ENCODE measurements around the gene OXNAD1.

Gene OXNAD1

GRCh38 chr3:16262174-16262573 is 2.8 kb upstream of the OXNAD1 start:
- H3K4me3 ChIP-seq (ENCODE audit: low read length), result no peak overlapping the region
- H3K4me1 ChIP-seq (ENCODE audit: insufficient read depth, low read length), result no peaks in the 10 kb centered on the region
- H3K9ac ChIP-seq (ENCODE audit: low read depth, low read length), result no peak overlapping the region
- no peak overlapping the region for H3K27ac ChIP-seq (ENCODE audit: low read length)
- no peaks in the 10 kb centered on the region for H3K9me3 ChIP-seq (ENCODE audit: insufficient read depth, low read depth, low read length)
- H3K27me3 ChIP-seq (ENCODE audit: insufficient read depth, low read length), result no peaks in the 10 kb centered on the region
- peaks cover 34% of the 10 kb centered on the region for H3K36me3 ChIP-seq (ENCODE audit: insufficient read depth, low read depth, low read length)

- Histone ChIP-seq H3K4me3 (ENCODE audit: low read length) (peak overlapping the region; percentile 92), H3K27ac (ENCODE audit: low read length) (no peak overlapping the region), H3K36me3 (ENCODE audit: insufficient read depth, low read depth, low read length) (peaks cover 28% of the 10 kb centered on the region), H3K9ac (ENCODE audit: low read depth, low read length) (peak overlapping the region; percentile 91), H3K9me3 (ENCODE audit: insufficient read depth, low read depth, low read length) (no peaks in the 10 kb centered on the region), H3K27me3 (ENCODE audit: insufficient read depth, low read length) (no peaks in the 10 kb centered on the region), H3K4me1 (ENCODE audit: insufficient read depth, low read length) (no peaks in the 10 kb centered on the region)
Measured at GRCh38 chr3:16264174-16264707, 771 bp upstream of the OXNAD1 start.

- Histone ChIP-seq H3K9ac (ENCODE audit: low read depth, low read length) (peak overlapping the region; percentile 99), H3K9me3 (ENCODE audit: insufficient read depth, low read depth, low read length) (no peaks in the 10 kb centered on the region), H3K36me3 (ENCODE audit: insufficient read depth, low read depth, low read length) (peaks cover 26% of the 10 kb centered on the region), H3K27me3 (ENCODE audit: insufficient read depth, low read length) (no peaks in the 10 kb centered on the region), H3K27ac (ENCODE audit: low read length) (peak overlapping the region; percentile 69), H3K4me1 (ENCODE audit: insufficient read depth, low read length) (no peaks in the 10 kb centered on the region), H3K4me3 (ENCODE audit: low read length) (peak overlapping the region; percentile 92)
Measured at GRCh38 chr3:16265455-16265786, 409 bp downstream of the OXNAD1 start.

- H3K4me3 ChIP-seq (ENCODE audit: low read length), result peak overlapping the region; percentile 4; the same call in 1 of the 2 replicates
- H3K27ac ChIP-seq (ENCODE audit: low read length), result no peak overlapping the region
- no peaks in the 10 kb centered on the region for H3K9me3 ChIP-seq (ENCODE audit: insufficient read depth, low read depth, low read length)
- peaks cover 27% of the 10 kb centered on the region for H3K36me3 ChIP-seq (ENCODE audit: insufficient read depth, low read depth, low read length)
- H3K27me3 ChIP-seq (ENCODE audit: insufficient read depth, low read length), result no peaks in the 10 kb centered on the region
- no peaks in the 10 kb centered on the region for H3K4me1 ChIP-seq (ENCODE audit: insufficient read depth, low read length)
- no peak overlapping the region for H3K9ac ChIP-seq (ENCODE audit: low read depth, low read length)
Measured at GRCh38 chr3:16266714-16267113, 1.7 kb downstream of the OXNAD1 start.

GRCh38 chr3:16270855-16271254 is 5.8 kb downstream of the OXNAD1 start:
- no peak overlapping the region for H3K4me3 ChIP-seq (ENCODE audit: low read length)
- no peaks in the 10 kb centered on the region for H3K27me3 ChIP-seq (ENCODE audit: insufficient read depth, low read length)
- H3K9me3 ChIP-seq (ENCODE audit: insufficient read depth, low read depth, low read length), result no peaks in the 10 kb centered on the region
- no peak overlapping the region for H3K9ac ChIP-seq (ENCODE audit: low read depth, low read length)
- peaks cover 59% of the 10 kb centered on the region for H3K36me3 ChIP-seq (ENCODE audit: insufficient read depth, low read depth, low read length)
- no peaks in the 10 kb centered on the region for H3K4me1 ChIP-seq (ENCODE audit: insufficient read depth, low read length)
- no peak overlapping the region for H3K27ac ChIP-seq (ENCODE audit: low read length)

- Histone ChIP-seq H3K27me3 (ENCODE audit: insufficient read depth, low read length) (no peaks in the 10 kb centered on the region), H3K4me1 (ENCODE audit: insufficient read depth, low read length) (no peaks in the 10 kb centered on the region), H3K9ac (ENCODE audit: low read depth, low read length) (no peak overlapping the region), H3K9me3 (ENCODE audit: insufficient read depth, low read depth, low read length) (no peaks in the 10 kb centered on the region), H3K4me3 (ENCODE audit: low read length) (no peak overlapping the region), H3K27ac (ENCODE audit: low read length) (no peak overlapping the region), H3K36me3 (ENCODE audit: insufficient read depth, low read depth, low read length) (peaks cover 69% of the 10 kb centered on the region)
Measured at GRCh38 chr3:16272588-16272987, 7.6 kb downstream of the OXNAD1 start.

- no peaks in the 10 kb centered on the region for H3K4me1 ChIP-seq (ENCODE audit: insufficient read depth, low read length)
- H3K4me3 ChIP-seq (ENCODE audit: low read length), result no peak overlapping the region
- H3K9me3 ChIP-seq (ENCODE audit: insufficient read depth, low read depth, low read length), result no peaks in the 10 kb centered on the region
- H3K9ac ChIP-seq (ENCODE audit: low read depth, low read length), result no peak overlapping the region
- H3K27ac ChIP-seq (ENCODE audit: low read length), result no peak overlapping the region
- H3K27me3 ChIP-seq (ENCODE audit: insufficient read depth, low read length), result no peaks in the 10 kb centered on the region
- H3K36me3 ChIP-seq (ENCODE audit: insufficient read depth, low read depth, low read length), result peaks cover 77% of the 10 kb centered on the region
Measured at GRCh38 chr3:16273867-16274266, 8.9 kb downstream of the OXNAD1 start.

- Histone ChIP-seq H3K9me3 (ENCODE audit: insufficient read depth, low read depth, low read length) (no peaks in the 10 kb centered on the region), H3K4me1 (ENCODE audit: insufficient read depth, low read length) (no peaks in the 10 kb centered on the region), H3K36me3 (ENCODE audit: insufficient read depth, low read depth, low read length) (peaks cover 68% of the 10 kb centered on the region), H3K27me3 (ENCODE audit: insufficient read depth, low read length) (no peaks in the 10 kb centered on the region), H3K27ac (ENCODE audit: low read length) (no peak overlapping the region), H3K4me3 (ENCODE audit: low read length) (no peak overlapping the region), H3K9ac (ENCODE audit: low read depth, low read length) (no peak overlapping the region)
Measured at GRCh38 chr3:16277471-16277870, 12.5 kb downstream of the OXNAD1 start.

- H3K9me3 ChIP-seq (ENCODE audit: insufficient read depth, low read depth, low read length), result no peaks in the 10 kb centered on the region
- no peaks in the 10 kb centered on the region for H3K27me3 ChIP-seq (ENCODE audit: insufficient read depth, low read length)
- no peaks in the 10 kb centered on the region for H3K4me1 ChIP-seq (ENCODE audit: insufficient read depth, low read length)
- no peak overlapping the region for H3K9ac ChIP-seq (ENCODE audit: low read depth, low read length)
- H3K4me3 ChIP-seq (ENCODE audit: low read length), result no peak overlapping the region
- no peak overlapping the region for H3K27ac ChIP-seq (ENCODE audit: low read length)
- peaks cover 68% of the 10 kb centered on the region for H3K36me3 ChIP-seq (ENCODE audit: insufficient read depth, low read depth, low read length)
Measured at GRCh38 chr3:16279010-16279801, 14.2 kb downstream of the OXNAD1 start.

GRCh38 chr3:16280671-16281070 is 15.7 kb downstream of the OXNAD1 start:
- H3K9me3 ChIP-seq (ENCODE audit: insufficient read depth, low read depth, low read length), result no peaks in the 10 kb centered on the region
- no peak overlapping the region for H3K27ac ChIP-seq (ENCODE audit: low read length)
- H3K36me3 ChIP-seq (ENCODE audit: insufficient read depth, low read depth, low read length), result peaks cover 59% of the 10 kb centered on the region

GRCh38 chr3:16284633-16285032 is 19.6 kb downstream of the OXNAD1 start:
- H3K36me3 ChIP-seq (ENCODE audit: insufficient read depth, low read depth, low read length), result peaks cover 57% of the 10 kb centered on the region
- no peak overlapping the region for H3K9ac ChIP-seq (ENCODE audit: low read depth, low read length)
- no peaks in the 10 kb centered on the region for H3K4me1 ChIP-seq (ENCODE audit: insufficient read depth, low read length)
- no peak overlapping the region for H3K4me3 ChIP-seq (ENCODE audit: low read length)
- no peaks in the 10 kb centered on the region for H3K27me3 ChIP-seq (ENCODE audit: insufficient read depth, low read length)
- H3K9me3 ChIP-seq (ENCODE audit: insufficient read depth, low read depth, low read length), result no peaks in the 10 kb centered on the region
- H3K27ac ChIP-seq (ENCODE audit: low read length), result no peak overlapping the region

More at GRCh38 chr3:16280671-16281070, 15.7 kb downstream of the OXNAD1 start:
- H3K27me3 ChIP-seq (ENCODE audit: insufficient read depth, low read length), result no peaks in the 10 kb centered on the region
- H3K9ac ChIP-seq (ENCODE audit: low read depth, low read length), result no peak overlapping the region
- no peaks in the 10 kb centered on the region for H3K4me1 ChIP-seq (ENCODE audit: insufficient read depth, low read length)
- no peak overlapping the region for H3K4me3 ChIP-seq (ENCODE audit: low read length)

GRCh38 chr3:16286161-16286560 is 21.1 kb downstream of the OXNAD1 start:
- Histone ChIP-seq H3K4me3 (ENCODE audit: low read length) (no peak overlapping the region), H3K9ac (ENCODE audit: low read depth, low read length) (no peak overlapping the region), H3K4me1 (ENCODE audit: insufficient read depth, low read length) (no peaks in the 10 kb centered on the region), H3K36me3 (ENCODE audit: insufficient read depth, low read depth, low read length) (peaks cover 51% of the 10 kb centered on the region), H3K27ac (ENCODE audit: low read length) (no peak overlapping the region), H3K27me3 (ENCODE audit: insufficient read depth, low read length) (no peaks in the 10 kb centered on the region), H3K9me3 (ENCODE audit: insufficient read depth, low read depth, low read length) (no peaks in the 10 kb centered on the region)

Data from iPS-20b (cell line).